Activated CD4-positive, alpha-beta T cell treated with anti-CD3 and anti-CD28 coated beads, Interleukin-2, amount 10 ng/mL, durations not matched to agents 7 days and 5 days (primary cell): ENCODE results near the gene EFCAB3. TPM values are rescaled to one million over a fixed set of nuclear protein-coding genes. Genes with fewer than 3 reads are reported as not detected.
"Not testable (repeated sequence)": the region's sequence is repeated elsewhere in the genome, so short reads cannot be mapped to it uniquely, and the experiment has no call there.

ENCODE experiments used
- CTCF ChIA-PET: fragments of 350-600 bp; sonication (Branson Sonifier 250); formaldehyde crosslinking; loops from one replicate; lab custom pipeline; 2021; ENCODE audit warnings: antibody characterized with exemption; lab: Charles Lee
- POLR2A ChIA-PET: fragments of 350-600 bp; sonication (Branson Sonifier 250); formaldehyde crosslinking; loops from one replicate; lab custom pipeline; 2021; ENCODE audit warnings: antibody characterized with exemption; lab: Charles Lee
- DNase-seq: peaks from one replicate; pipeline ENCODE4 v3.0.0-alpha.2; 2020
- H3K27ac Mint-ChIP-seq: one replicate; pipeline ENCODE4 v1.8.0; 2021; ENCODE audit warnings: mild to moderate bottlenecking, moderate library complexity, mixed read lengths
- H3K27me3 Mint-ChIP-seq: one replicate; pipeline ENCODE4 v1.8.0; 2021; ENCODE audit warnings: mixed read lengths
- H3K36me3 Mint-ChIP-seq: one replicate; pipeline ENCODE4 v1.8.0; 2021; ENCODE audit warnings: low read depth, mixed read lengths
- H3K4me1 Mint-ChIP-seq: one replicate; pipeline ENCODE4 v1.8.0; 2021; ENCODE audit warnings: mixed read lengths
- H3K4me3 Mint-ChIP-seq: one replicate; pipeline ENCODE4 v1.8.0; 2021; ENCODE audit warnings: mild to moderate bottlenecking, moderate library complexity, mixed read lengths
- H3K9me3 Mint-ChIP-seq: one replicate; pipeline ENCODE4 v1.8.0; 2021; ENCODE audit warnings: mixed read lengths
- total RNA-seq, 2 experiments: library from RNA; stranded (reverse); gene quantifications; one replicate each; pipeline ENCODE4 v1.2.3, GENCODE V29; 2021

The EFCAB3 gene
- total RNA-seq, 2 experiments from 2014 or later: not detected

DNA sequence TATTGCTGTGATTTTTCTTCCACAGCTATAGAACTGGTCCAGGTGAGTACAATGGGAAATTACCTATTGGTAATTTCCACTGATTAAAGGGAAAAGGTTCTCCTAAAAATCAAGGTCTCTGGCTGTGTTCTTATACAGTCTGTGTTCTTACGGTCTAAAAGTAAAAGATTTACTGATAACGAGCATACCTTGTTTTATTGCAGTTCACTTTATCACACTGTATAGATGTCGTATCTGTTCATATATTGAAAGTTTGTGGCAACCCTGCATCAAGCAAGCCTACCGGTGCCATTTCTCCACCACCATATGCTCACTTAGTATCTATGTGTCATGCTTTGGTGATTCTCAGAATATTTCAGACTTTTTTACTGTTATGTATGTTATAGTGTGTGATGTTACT lies 54.9 kb downstream of the EFCAB3 start:
- H3K27me3 Mint-ChIP-seq, H3K4me1 Mint-ChIP-seq, DNase-seq, H3K27ac Mint-ChIP-seq, CTCF ChIA-PET, H3K9me3 Mint-ChIP-seq, H3K4me3 Mint-ChIP-seq, POLR2A ChIA-PET: not testable (repeated sequence)
- peaks cover 18% of the 10 kb centered on the region for H3K36me3 Mint-ChIP-seq

DNA sequence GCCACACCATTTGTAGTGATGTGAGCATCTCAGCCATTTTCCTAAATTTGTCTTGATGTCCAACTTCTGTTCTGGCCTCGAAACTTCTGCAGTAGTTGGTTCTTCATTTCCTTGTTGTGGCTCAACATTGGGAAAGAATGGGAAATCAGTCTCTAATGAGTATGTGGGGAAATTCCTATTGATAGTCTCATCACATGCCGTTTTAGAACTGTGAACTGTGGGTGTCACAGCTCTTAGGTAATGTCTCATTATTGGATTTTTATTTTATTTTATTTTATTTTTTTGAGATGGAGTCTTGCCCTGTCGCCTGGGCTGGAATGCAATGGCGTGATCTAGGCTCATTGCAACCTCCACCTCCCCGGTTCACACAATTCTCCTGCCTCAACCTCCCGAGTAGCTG lies 60.8 kb downstream of the EFCAB3 start:
- DNase-seq, CTCF ChIA-PET, H3K9me3 Mint-ChIP-seq, H3K27ac Mint-ChIP-seq, H3K27me3 Mint-ChIP-seq, H3K4me1 Mint-ChIP-seq, H3K4me3 Mint-ChIP-seq, POLR2A ChIA-PET: not testable (repeated sequence)
- peaks cover 27% of the 10 kb centered on the region for H3K36me3 Mint-ChIP-seq

DNA sequence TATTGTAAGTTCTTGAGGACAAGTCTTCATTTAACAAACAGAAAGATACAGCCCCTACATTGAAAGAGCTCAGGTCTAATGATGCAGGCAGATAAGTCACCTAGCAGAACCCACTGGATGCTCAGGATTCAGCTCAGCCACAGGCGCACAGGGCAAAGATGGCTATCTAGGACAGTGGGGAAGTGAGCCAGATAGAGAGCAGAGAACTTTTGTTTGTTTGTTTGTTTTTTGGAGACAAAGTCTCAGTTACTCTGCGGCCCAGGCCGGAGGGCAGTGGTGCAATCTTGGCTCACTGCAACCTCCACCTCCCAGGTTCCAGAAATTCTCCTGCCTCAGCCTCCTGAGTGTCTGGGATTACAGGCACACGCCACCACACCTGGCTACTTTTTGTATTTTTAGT lies 63.7 kb downstream of the EFCAB3 start:
- no peaks in the 10 kb centered on the region for H3K4me1 Mint-ChIP-seq
- no peak overlapping the region for H3K27ac Mint-ChIP-seq
- no peak for DNase-seq
- H3K27me3 Mint-ChIP-seq: no peaks in the 10 kb centered on the region
- ChIA-PET CTCF (no interaction called here), POLR2A (no interaction called here)
- H3K9me3 Mint-ChIP-seq: no peaks in the 10 kb centered on the region
- H3K4me3 Mint-ChIP-seq: no peak overlapping the region
- H3K36me3 Mint-ChIP-seq: peaks cover 29% of the 10 kb centered on the region

DNA sequence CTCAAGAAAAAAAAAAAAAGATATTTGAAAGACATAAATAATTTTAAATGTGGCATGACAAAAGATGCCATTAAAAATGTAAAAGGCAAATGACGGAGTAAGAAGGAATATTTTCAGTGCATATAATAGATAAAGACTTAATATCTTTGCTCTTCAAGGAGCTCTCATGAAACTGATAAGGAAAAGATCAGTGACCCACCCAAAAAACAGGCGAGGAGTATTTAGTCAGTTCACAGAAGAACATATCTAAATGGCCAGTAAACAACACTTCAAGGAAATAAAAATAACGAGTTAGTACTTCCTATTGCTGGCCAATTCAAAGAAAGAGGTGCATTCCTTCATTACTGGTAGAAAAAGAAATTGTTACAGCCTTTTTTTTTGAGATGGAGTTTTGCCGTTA lies 65.4 kb downstream of the EFCAB3 start:
- POLR2A ChIA-PET, DNase-seq, H3K27ac Mint-ChIP-seq, H3K27me3 Mint-ChIP-seq, H3K9me3 Mint-ChIP-seq, H3K4me3 Mint-ChIP-seq, H3K4me1 Mint-ChIP-seq: not testable (repeated sequence)
- CTCF ChIA-PET: interaction anchor here (0.7 kb wide), 1 partner anchor 880 kb away, joined by 7 read pairs; no protein-coding TSS in a partner anchor
- H3K36me3 Mint-ChIP-seq: peaks cover 26% of the 10 kb centered on the region

DNA sequence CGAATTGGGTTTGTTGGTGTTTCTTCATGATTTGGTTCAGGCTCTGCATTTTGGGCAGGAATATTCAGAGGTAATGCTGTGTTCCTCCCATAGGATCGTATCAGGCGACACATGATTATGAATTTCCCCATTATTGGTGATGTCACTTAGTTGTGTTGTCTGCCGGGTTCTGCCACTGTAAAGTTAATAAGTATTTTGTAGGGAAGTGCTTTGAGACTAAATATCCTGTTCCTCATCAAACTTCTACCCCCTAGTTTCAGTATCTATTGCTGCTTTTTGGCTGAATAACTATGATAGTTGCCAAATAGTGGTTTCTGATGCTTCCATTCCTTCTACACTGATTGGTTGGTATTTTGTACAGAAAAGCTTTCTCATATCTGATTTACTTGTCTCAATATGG lies 71.8 kb downstream of the EFCAB3 start:
- DNase-seq, H3K9me3 Mint-ChIP-seq, H3K4me3 Mint-ChIP-seq, H3K27ac Mint-ChIP-seq, H3K27me3 Mint-ChIP-seq, POLR2A ChIA-PET: not testable (repeated sequence)
- Mint-ChIP-seq H3K4me1 (peaks cover 14% of the 10 kb centered on the region), H3K36me3 (peaks cover 15% of the 10 kb centered on the region)
- CTCF ChIA-PET: interaction anchor here (0.6 kb wide), 1 partner anchor 1965 kb away, joined by 4 read pairs; no protein-coding TSS in a partner anchor

DNA sequence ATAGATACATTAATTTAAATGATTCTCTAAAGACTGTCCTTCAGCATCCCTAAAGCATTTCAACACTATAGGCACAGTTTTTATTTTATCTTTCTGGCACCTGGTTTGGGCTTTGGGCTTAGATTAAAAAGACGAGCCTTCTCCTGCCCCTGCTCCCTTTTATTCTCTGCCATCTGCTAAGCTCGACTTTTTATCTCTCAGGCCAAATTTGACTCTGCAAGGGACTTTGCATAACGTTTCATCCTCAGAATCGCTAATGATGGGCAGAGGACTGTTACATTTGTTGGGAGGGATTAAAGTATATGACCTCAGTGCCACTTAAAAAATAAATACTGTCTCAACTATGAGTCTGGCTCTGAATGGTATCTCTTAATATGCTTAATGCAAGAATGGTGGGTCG lies 72.7 kb downstream of the EFCAB3 start:
- DNase-seq, H3K27ac Mint-ChIP-seq, H3K4me3 Mint-ChIP-seq, POLR2A ChIA-PET, CTCF ChIA-PET, H3K27me3 Mint-ChIP-seq, H3K9me3 Mint-ChIP-seq, H3K36me3 Mint-ChIP-seq: not testable (repeated sequence)
- peaks cover 14% of the 10 kb centered on the region for H3K4me1 Mint-ChIP-seq

DNA sequence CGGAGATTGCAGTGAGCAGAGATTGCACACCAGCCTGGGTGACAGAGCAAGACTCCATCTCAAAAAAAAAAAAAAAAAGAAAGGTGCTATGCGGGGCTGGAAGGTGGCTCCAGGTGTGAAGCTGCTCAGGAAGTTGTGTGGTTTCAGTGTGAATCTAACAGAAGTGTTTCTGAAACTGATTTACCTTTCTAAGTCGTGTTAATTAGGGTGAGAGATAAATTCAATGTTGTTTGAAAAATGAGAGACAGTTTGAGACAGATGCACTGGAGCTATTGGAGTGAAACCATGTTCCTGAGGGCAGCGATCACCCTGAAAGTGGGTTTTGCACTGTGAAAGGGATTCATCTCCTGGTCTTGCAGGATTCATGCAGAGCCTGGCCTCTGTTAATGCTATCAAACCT lies 73.3 kb downstream of the EFCAB3 start:
- DNase-seq, POLR2A ChIA-PET, CTCF ChIA-PET, H3K27ac Mint-ChIP-seq, H3K9me3 Mint-ChIP-seq, H3K27me3 Mint-ChIP-seq, H3K36me3 Mint-ChIP-seq, H3K4me3 Mint-ChIP-seq: not testable (repeated sequence)
- H3K4me1 Mint-ChIP-seq: peaks cover 14% of the 10 kb centered on the region

DNA sequence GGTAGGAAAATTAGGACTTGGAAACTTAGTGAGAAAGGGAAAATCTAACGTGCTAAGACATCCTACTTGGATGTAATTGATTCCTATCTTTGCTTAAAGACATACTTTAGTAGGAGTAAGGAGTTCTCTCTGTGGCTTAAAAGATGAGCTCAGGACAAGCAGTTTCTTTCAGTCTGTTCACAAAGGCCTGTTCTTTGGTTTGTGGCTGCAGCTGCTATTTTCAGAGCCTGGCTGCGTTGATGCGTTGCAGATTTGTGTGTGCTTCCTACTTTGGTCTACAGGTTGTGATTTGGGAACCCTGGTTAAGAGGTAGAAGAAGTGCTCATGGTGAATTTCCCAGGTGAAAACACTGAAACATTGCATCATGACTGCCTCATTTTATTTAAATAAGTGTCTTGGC lies 73.8 kb downstream of the EFCAB3 start:
- H3K27ac Mint-ChIP-seq, H3K27me3 Mint-ChIP-seq, CTCF ChIA-PET, H3K36me3 Mint-ChIP-seq, DNase-seq, POLR2A ChIA-PET, H3K4me3 Mint-ChIP-seq, H3K9me3 Mint-ChIP-seq: not testable (repeated sequence)
- H3K4me1 Mint-ChIP-seq: peaks cover 14% of the 10 kb centered on the region

DNA sequence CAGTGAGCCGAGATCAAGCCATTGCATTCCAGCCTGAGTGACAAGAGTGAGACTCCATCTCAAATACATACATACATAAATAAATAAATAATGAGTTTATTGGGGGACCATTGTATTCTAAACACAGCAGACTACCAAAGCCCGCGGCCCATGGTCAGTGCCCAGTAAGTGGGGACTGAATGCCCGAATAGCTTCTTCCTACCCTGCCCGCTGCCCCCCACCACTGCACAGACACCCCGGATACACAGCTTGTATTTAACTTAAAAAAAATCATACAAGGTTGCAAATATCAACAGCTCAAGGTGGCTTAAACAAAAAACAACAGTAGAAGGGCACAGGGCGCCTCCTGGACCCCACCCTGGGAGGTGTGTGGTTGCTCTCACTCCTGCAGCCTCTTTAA lies 75.7 kb downstream of the EFCAB3 start:
- no peak overlapping the region for H3K27ac Mint-ChIP-seq
- CTCF ChIA-PET: no interaction called here
- peaks cover 4% of the 10 kb centered on the region for H3K36me3 Mint-ChIP-seq

DNA sequence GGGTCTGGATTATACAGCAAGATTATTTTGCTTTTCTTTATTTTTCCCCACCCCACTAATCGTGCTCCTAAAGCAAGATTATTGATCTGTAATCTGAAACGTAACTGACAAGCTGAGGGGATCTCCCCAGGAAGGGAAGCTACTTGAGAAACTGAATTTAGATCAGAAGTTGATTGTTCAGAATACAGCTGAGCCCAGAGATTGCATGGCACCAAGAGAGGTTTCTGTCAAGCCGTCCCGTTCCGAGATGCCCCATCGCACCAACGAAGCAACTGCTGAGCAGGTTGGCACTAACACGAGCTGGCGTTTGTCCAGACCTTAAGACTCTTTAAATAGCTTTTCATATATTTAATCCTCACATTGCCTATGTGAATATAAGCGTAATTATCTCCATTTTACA lies 78.1 kb downstream of the EFCAB3 start:
- H3K4me3 Mint-ChIP-seq, H3K27ac Mint-ChIP-seq, POLR2A ChIA-PET, H3K27me3 Mint-ChIP-seq, DNase-seq, H3K36me3 Mint-ChIP-seq, CTCF ChIA-PET, H3K9me3 Mint-ChIP-seq, H3K4me1 Mint-ChIP-seq: not testable (repeated sequence)

More for the DNA sequence above, 75.7 kb downstream of the EFCAB3 start:
- no peak for DNase-seq
- Mint-ChIP-seq H3K27me3 (no peaks in the 10 kb centered on the region), H3K4me1 (peaks cover 14% of the 10 kb centered on the region), H3K9me3 (no peaks in the 10 kb centered on the region), H3K4me3 (no peak overlapping the region)
- POLR2A ChIA-PET: no interaction called here

DNA sequence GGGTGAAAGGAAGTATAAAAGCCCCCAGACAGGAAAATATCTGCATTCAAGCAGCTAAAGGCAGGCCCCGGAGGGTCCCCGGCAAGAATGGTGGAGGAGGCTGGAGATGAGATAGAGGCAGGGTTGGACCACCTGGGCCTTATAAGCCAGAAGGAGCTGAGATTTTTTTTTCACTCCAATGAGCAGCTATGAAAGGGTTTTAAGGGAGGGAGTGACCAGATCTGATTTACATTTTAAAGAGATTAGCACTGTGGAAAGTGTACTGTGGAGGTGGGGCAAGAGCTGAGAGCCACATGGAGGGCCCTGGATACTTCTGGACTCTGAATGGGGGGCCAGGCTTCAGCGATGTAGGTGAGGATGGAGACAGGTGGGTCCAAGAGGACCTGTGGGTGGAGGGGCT lies 84.1 kb downstream of the EFCAB3 start:
- CTCF ChIA-PET: interaction anchor here (2.0 kb wide), 1 partner anchor 10 kb away, joined by 4 read pairs; no protein-coding TSS in a partner anchor
- POLR2A ChIA-PET, H3K9me3 Mint-ChIP-seq, H3K4me1 Mint-ChIP-seq, DNase-seq, H3K27me3 Mint-ChIP-seq, H3K36me3 Mint-ChIP-seq, H3K27ac Mint-ChIP-seq, H3K4me3 Mint-ChIP-seq: not testable (repeated sequence)

DNA sequence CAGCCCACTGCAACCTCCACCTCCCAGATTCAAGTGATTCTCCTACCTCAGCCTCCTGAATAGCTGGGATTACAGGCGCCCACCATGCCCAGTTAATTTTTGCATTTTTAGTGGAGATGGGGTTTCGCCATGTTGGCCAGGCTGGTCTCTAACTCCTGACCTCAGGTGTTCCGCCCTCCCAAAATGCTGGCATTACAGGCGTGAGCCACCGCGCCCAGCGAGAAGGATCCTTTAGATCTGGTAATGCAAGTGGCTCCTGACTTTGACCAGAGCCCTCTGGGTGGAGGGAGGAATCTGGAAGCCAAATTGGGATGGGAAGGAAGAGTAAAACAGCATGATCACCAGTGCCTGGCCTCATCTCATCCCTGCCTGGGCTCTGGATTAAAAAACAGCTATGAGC lies 84.9 kb downstream of the EFCAB3 start:
- H3K27me3 Mint-ChIP-seq, DNase-seq, H3K27ac Mint-ChIP-seq, H3K9me3 Mint-ChIP-seq, H3K36me3 Mint-ChIP-seq, H3K4me3 Mint-ChIP-seq, H3K4me1 Mint-ChIP-seq, POLR2A ChIA-PET: not testable (repeated sequence)
- CTCF ChIA-PET: interaction anchor here (2.0 kb wide), 1 partner anchor 9 kb away, joined by 4 read pairs; no protein-coding TSS in a partner anchor
